Astrocyte (in vitro differentiated cells and primary cell): ENCODE measurements around the gene IFT22.

ENCODE experiments used
- EZH2 ChIP-seq: IDR thresholded peaks from 2 replicates; pipeline ENCODE4 v1.6.1; 2012; ENCODE audit warnings: mild to moderate bottlenecking, low read length, inconsistent platforms; ENCODE audit not compliant: insufficient read depth
- TF ChIP-seq, protein P1 (sequence below): IDR thresholded peaks from 2 replicates; pipeline ENCODE4 v1.5.1; 2011; ENCODE audit warnings: low read depth, mild to moderate bottlenecking, inconsistent platforms, low read length, moderate library complexity; ENCODE audit not compliant: insufficient read depth

DNA sequence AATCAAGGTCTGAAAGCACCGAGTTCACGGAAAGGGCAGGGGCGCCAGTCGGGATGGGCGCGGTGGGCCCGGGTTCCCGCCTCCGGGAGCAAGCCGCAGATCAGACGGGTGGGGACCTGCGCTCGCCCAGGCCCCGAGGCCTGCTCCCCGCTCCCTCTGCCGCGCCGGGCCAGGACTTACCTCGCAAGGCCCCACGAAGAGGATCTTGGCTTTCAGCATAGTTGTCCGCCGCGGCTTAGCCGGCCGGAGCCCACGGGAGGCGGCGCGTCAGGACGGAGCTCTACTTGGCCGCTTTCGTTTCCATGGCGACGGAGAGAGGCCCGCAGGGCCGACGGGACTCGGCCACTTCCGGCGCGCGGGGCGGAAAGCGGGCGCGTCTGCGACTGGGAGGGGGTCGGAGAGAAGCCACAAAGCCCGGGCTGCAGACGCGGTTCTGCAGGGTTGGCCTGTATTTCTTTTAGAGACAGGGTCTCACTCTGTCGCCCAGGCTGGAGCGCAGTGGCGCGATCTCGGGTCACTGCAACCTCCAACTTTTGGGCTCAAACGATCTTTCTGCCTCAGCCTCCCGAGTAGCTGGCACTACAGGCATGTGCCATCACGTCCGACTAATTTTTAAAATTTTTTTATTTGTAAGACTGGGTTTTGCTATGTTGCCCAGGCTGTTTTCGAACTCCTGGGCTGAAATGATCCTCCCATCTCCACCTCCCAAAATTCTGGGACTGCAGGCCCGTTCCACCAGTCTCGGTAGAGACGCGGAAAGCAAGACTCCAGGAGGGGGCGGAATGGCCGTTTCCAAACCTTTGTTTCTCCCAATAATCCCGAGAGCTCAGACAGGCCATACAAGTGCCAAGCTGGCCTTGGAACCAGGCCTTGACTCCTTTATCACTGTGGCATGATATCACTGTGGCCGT, at the start of gene IFT22:
- TF ChIP-seq, protein P1, sequence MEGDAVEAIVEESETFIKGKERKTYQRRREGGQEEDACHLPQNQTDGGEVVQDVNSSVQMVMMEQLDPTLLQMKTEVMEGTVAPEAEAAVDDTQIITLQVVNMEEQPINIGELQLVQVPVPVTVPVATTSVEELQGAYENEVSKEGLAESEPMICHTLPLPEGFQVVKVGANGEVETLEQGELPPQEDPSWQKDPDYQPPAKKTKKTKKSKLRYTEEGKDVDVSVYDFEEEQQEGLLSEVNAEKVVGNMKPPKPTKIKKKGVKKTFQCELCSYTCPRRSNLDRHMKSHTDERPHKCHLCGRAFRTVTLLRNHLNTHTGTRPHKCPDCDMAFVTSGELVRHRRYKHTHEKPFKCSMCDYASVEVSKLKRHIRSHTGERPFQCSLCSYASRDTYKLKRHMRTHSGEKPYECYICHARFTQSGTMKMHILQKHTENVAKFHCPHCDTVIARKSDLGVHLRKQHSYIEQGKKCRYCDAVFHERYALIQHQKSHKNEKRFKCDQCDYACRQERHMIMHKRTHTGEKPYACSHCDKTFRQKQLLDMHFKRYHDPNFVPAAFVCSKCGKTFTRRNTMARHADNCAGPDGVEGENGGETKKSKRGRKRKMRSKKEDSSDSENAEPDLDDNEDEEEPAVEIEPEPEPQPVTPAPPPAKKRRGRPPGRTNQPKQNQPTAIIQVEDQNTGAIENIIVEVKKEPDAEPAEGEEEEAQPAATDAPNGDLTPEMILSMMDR = peak; percentile 21
- no peak for TF ChIP-seq EZH2
